ENCODE measurements around the gene MTCH2. TPM values are rescaled to one million over a fixed set of nuclear protein-coding genes. Genes with fewer than 3 reads are reported as not detected.

MTCH2 gene
- total RNA-seq, 1 donor from 2014 or later: 75.7 TPM

DNA sequence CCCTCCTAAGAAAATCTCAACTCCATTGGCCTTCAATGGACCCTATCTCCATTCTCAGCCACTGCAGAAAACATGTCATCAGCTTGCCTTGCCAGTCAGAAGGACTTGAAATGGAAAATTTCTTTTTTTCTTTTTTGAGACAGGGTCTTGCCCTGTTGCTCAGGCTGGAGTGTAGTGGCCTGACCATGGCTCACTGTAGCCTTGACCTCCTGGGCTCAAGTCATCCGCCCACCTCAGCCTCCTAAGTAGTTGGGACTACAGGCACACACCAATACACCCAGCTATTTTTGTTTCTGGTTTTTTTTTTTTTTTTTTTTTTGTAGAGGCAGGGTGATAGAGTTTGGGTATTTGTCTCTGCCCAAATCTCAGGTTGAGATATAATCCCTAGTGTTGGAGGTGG is 43.8 kb upstream of the MTCH2 start:
- Mint-ChIP-seq H3K9me3 (ENCODE audit: low read depth) (no peaks in the 10 kb centered on the region), H3K36me3 (ENCODE audit: insufficient read depth) (no peaks in the 10 kb centered on the region), H3K4me3 (ENCODE audit: low read depth) (no peak overlapping the region), H3K4me1 (ENCODE audit: low read depth) (peaks cover 5% of the 10 kb centered on the region), H3K27ac (no peak overlapping the region), H3K27me3 (no peaks in the 10 kb centered on the region)
- DNase-seq (ENCODE audit: low spot score, unreplicated experiment): no peak
- TF ChIP-seq, protein P1, sequence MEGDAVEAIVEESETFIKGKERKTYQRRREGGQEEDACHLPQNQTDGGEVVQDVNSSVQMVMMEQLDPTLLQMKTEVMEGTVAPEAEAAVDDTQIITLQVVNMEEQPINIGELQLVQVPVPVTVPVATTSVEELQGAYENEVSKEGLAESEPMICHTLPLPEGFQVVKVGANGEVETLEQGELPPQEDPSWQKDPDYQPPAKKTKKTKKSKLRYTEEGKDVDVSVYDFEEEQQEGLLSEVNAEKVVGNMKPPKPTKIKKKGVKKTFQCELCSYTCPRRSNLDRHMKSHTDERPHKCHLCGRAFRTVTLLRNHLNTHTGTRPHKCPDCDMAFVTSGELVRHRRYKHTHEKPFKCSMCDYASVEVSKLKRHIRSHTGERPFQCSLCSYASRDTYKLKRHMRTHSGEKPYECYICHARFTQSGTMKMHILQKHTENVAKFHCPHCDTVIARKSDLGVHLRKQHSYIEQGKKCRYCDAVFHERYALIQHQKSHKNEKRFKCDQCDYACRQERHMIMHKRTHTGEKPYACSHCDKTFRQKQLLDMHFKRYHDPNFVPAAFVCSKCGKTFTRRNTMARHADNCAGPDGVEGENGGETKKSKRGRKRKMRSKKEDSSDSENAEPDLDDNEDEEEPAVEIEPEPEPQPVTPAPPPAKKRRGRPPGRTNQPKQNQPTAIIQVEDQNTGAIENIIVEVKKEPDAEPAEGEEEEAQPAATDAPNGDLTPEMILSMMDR (IDR thresholded peaks at IDR 0.05; ENCODE audit: unreplicated experiment): no peak

- H3K36me3 Mint-ChIP-seq (ENCODE audit: insufficient read depth): no peaks in the 10 kb centered on the region
- TF ChIP-seq, protein P1 (IDR thresholded peaks at IDR 0.05; ENCODE audit: unreplicated experiment): no peak
- H3K4me1 Mint-ChIP-seq (ENCODE audit: low read depth): no peaks in the 10 kb centered on the region
- H3K27ac Mint-ChIP-seq: no peak overlapping the region
- no peak for DNase-seq (ENCODE audit: low spot score, unreplicated experiment)
- no peak overlapping the region for H3K4me3 Mint-ChIP-seq (ENCODE audit: low read depth)
- H3K27me3 Mint-ChIP-seq: no peaks in the 10 kb centered on the region
- no peaks in the 10 kb centered on the region for H3K9me3 Mint-ChIP-seq (ENCODE audit: low read depth)
Observed at GRCh38 chr11:47675851-47676250, 33.5 kb upstream of the MTCH2 start.

DNA sequence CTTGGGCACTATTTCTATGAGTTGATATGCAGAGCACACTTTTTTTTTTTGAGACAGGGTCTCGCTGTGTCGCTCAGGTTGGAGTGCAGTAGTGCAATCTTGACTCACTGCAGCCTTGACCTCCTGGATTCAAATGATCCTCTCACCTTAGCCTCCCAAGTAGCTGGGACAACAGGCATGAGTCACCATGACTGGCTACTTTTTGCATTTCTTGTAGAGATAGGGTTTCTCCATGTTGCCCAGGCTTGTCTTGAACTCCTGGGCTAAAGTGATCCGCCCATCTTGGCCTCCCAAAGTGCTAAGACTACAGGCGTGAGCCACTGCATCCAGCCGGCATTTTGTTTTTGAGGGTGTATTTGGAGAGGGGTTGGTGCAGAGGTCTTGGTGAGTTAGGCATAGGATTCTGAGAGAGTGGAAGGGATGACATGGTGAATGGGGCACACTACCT is 29.9 kb upstream of the MTCH2 start:
- no peak overlapping the region for H3K27ac Mint-ChIP-seq
- H3K27me3 Mint-ChIP-seq: no peaks in the 10 kb centered on the region
- DNase-seq (ENCODE audit: low spot score, unreplicated experiment): no peak
- TF ChIP-seq, protein P1 (IDR thresholded peaks at IDR 0.05; ENCODE audit: unreplicated experiment): no peak
- H3K9me3 Mint-ChIP-seq (ENCODE audit: low read depth): no peaks in the 10 kb centered on the region
- H3K4me3 Mint-ChIP-seq (ENCODE audit: low read depth): no peak overlapping the region
- no peaks in the 10 kb centered on the region for H3K4me1 Mint-ChIP-seq (ENCODE audit: low read depth)
- no peaks in the 10 kb centered on the region for H3K36me3 Mint-ChIP-seq (ENCODE audit: insufficient read depth)

DNA sequence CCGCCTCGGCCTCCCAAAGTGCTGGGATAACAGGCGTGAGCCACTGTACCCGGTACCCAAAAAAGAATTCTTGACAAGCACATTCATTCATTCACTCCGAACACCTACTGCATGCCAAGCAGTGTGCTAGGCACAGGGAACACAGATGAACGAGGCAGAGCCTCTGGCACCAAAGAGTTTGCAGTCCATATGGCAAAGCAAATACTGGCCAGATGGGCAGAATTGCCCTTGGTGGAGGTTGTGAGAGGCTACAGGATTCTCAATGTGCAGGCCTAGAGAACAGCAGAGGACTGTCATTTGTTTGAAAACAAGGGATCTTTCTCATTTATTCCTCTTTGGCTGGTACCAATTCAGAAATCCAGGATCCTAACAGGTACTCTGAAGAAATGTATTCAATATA is 27.5 kb upstream of the MTCH2 start:
- DNase-seq (ENCODE audit: low spot score, unreplicated experiment): no peak
- Mint-ChIP-seq H3K27me3 (no peaks in the 10 kb centered on the region), H3K4me1 (ENCODE audit: low read depth) (no peaks in the 10 kb centered on the region), H3K27ac (no peak overlapping the region), H3K4me3 (ENCODE audit: low read depth) (no peak overlapping the region), H3K9me3 (ENCODE audit: low read depth) (no peaks in the 10 kb centered on the region), H3K36me3 (ENCODE audit: insufficient read depth) (no peaks in the 10 kb centered on the region)
- TF ChIP-seq, protein P1 (IDR thresholded peaks at IDR 0.05; ENCODE audit: unreplicated experiment): no peak

GRCh38 chr11:47668665-47669064 is 26.3 kb upstream of the MTCH2 start:
- Mint-ChIP-seq H3K27me3 (no peaks in the 10 kb centered on the region), H3K9me3 (ENCODE audit: low read depth) (no peaks in the 10 kb centered on the region), H3K36me3 (ENCODE audit: insufficient read depth) (no peaks in the 10 kb centered on the region), H3K27ac (no peak overlapping the region), H3K4me3 (ENCODE audit: low read depth) (no peak overlapping the region), H3K4me1 (ENCODE audit: low read depth) (no peaks in the 10 kb centered on the region)
- DNase-seq (ENCODE audit: low spot score, unreplicated experiment): no peak
- TF ChIP-seq, protein P1 (IDR thresholded peaks at IDR 0.05; ENCODE audit: unreplicated experiment): no peak

Measured in progenitor cell of endocrine pancreas (in vitro differentiated cells).